GM20000 (cell line): ENCODE results near the gene MMD.

ENCODE experiments used
- DNase-seq: peaks from one replicate; pipeline ENCODE4 v3.0.0; 2012; ENCODE audit warnings: low spot score
- CTCF ChIP-seq: IDR thresholded peaks from 2 replicates; pipeline ENCODE4 v1.5.1; 2012; ENCODE audit warnings: mild to moderate bottlenecking, control low read depth; ENCODE audit errors: extremely low read depth, missing control alignments

MMD gene

GRCh38 chr17:55384643-55385232 lies 36.9 kb downstream of the MMD start:
- no peak for TF ChIP-seq CTCF
- no peak for DNase-seq

- TF ChIP-seq CTCF, result no peak
- DNase-seq, result no peak
Measured at GRCh38 chr17:55383771-55384642, 37.6 kb downstream of the MMD start.

- no peak for TF ChIP-seq CTCF
- DNase-seq, result no peak
Measured at GRCh38 chr17:55381017-55381770, 40.4 kb downstream of the MMD start.

- DNase-seq, result no peak
- TF ChIP-seq CTCF, result no peak
Measured at GRCh38 chr17:55377671-55378275, 43.9 kb downstream of the MMD start.

- no peak for TF ChIP-seq CTCF
- DNase-seq, result no peak
Measured at GRCh38 chr17:55368706-55369105, 52.9 kb downstream of the MMD start.

- no peak for DNase-seq
- TF ChIP-seq CTCF, result no peak
Measured at GRCh38 chr17:55366020-55366481, 55.6 kb downstream of the MMD start.
